Glutamatergic neuron (in vitro differentiated cells): ENCODE data around the gene NEXN. TPM values are rescaled to one million over a fixed set of nuclear protein-coding genes. Genes with fewer than 3 reads are reported as not detected.

ENCODE experiments used
- DNase-seq: peaks from one replicate; pipeline ENCODE4 v3.0.0; 2022
- H3K27ac Mint-ChIP-seq: one replicate; pipeline ENCODE4 v1.8.0; 2020; ENCODE audit warnings: mild to moderate bottlenecking, mixed read lengths, inconsistent platforms; ENCODE audit not compliant: unreplicated experiment
- H3K27me3 Mint-ChIP-seq: one replicate; pipeline ENCODE4 v1.8.0; 2020; ENCODE audit warnings: mild to moderate bottlenecking, moderate library complexity, mixed read lengths, inconsistent platforms; ENCODE audit not compliant: unreplicated experiment
- H3K36me3 Mint-ChIP-seq: one replicate; pipeline ENCODE4 v1.8.0; 2020; ENCODE audit warnings: mild to moderate bottlenecking, mixed read lengths, inconsistent platforms; ENCODE audit not compliant: unreplicated experiment
- H3K4me1 Mint-ChIP-seq: one replicate; pipeline ENCODE4 v1.8.0; 2020; ENCODE audit warnings: mild to moderate bottlenecking, low read depth, mixed read lengths, inconsistent platforms; ENCODE audit not compliant: unreplicated experiment
- H3K4me3 Mint-ChIP-seq: one replicate; pipeline ENCODE4 v1.8.0; 2020; ENCODE audit warnings: mild to moderate bottlenecking, mixed read lengths, inconsistent platforms; ENCODE audit not compliant: unreplicated experiment
- H3K9me3 Mint-ChIP-seq: one replicate; pipeline ENCODE4 v1.8.0; 2020; ENCODE audit warnings: mild to moderate bottlenecking, moderate library complexity, mixed read lengths, inconsistent platforms; ENCODE audit not compliant: unreplicated experiment
- total RNA-seq: library from RNA; stranded (reverse); fragmentation: NEBNext Ultra II Directional; extraction: Animal tissue kit (Norgen Biotek cat#: 25700); gene quantifications from one replicate; pipeline ENCODE4 v1.2.1, GENCODE V29; 2021; ENCODE audit not compliant: unreplicated experiment
- TF ChIP-seq, protein P1 (sequence below): fragments of 200-600 bp; sonication (generic); IDR thresholded peaks from one replicate; pipeline ENCODE4 v1.5.0; 2021; ENCODE audit not compliant: partially characterized antibody, unreplicated experiment

NEXN gene
- total RNA-seq, 1 donor from 2014 or later = 0.76 TPM

DNA sequence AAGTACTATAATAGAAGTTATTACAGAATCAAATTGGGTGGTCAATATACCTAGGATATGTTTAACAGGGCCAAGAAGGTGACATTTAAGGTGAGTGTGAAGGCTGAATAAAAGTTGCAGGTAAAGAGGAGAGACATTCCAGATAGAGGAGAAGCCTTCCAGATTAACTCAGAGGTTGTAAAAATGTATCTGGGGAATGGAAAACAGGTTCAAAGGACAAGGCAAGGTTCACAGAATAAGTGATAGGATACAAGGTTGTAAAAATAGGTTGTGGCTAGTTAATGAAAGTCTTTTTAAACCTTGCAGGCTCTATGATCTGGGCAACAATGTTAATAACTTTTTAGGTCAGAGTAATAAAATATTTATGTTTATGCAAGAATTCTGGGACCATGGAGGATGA is 50.2 kb downstream of the NEXN start:
- Mint-ChIP-seq H3K4me1 (no peaks in the 10 kb centered on the region), H3K27ac (no peak overlapping the region)
- TF ChIP-seq, protein P1, sequence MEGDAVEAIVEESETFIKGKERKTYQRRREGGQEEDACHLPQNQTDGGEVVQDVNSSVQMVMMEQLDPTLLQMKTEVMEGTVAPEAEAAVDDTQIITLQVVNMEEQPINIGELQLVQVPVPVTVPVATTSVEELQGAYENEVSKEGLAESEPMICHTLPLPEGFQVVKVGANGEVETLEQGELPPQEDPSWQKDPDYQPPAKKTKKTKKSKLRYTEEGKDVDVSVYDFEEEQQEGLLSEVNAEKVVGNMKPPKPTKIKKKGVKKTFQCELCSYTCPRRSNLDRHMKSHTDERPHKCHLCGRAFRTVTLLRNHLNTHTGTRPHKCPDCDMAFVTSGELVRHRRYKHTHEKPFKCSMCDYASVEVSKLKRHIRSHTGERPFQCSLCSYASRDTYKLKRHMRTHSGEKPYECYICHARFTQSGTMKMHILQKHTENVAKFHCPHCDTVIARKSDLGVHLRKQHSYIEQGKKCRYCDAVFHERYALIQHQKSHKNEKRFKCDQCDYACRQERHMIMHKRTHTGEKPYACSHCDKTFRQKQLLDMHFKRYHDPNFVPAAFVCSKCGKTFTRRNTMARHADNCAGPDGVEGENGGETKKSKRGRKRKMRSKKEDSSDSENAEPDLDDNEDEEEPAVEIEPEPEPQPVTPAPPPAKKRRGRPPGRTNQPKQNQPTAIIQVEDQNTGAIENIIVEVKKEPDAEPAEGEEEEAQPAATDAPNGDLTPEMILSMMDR = no peak

DNA sequence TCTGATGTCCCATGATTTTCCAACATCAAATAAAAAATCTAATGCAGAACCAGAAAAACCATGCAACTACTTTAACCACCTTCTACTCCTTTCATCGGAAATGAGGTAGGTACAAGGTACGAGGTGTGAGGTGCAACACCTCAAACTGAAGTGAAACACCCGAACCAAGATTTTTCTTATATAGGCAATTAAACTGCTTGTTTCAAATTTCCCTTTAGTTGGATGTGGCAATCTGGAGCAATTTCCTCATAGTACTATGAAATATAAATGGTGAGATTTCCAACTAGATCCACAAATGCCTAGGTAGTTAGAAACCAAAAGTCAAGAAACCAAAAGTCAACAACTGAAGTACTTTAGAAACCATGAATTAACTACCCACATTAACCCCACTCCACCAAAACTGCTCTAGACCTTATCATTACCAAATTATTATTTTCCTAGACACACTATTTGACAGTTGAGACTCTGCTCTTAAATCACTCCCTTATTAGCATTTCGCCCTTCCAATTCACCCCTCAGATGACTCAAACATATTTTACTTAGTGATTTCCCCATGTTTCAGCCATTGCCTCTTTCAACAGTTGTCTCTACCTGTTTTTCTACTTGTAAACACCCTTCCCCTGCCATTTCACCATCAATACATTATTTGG is 52.6 kb downstream of the NEXN start:
- Mint-ChIP-seq H3K4me1 (no peaks in the 10 kb centered on the region), H3K4me3 (no peak overlapping the region), H3K36me3 (no peaks in the 10 kb centered on the region), H3K27ac (no peak overlapping the region), H3K27me3 (no peaks in the 10 kb centered on the region), H3K9me3 (peaks cover 4% of the 10 kb centered on the region)
- TF ChIP-seq, protein P1 = no peak
- no peak for DNase-seq

More for the DNA sequence above, 50.2 kb downstream of the NEXN start:
- H3K9me3 Mint-ChIP-seq = peaks cover 2% of the 10 kb centered on the region
- DNase-seq = no peak
- no peaks in the 10 kb centered on the region for H3K36me3 Mint-ChIP-seq
- no peaks in the 10 kb centered on the region for H3K27me3 Mint-ChIP-seq
- H3K4me3 Mint-ChIP-seq = no peak overlapping the region

DNA sequence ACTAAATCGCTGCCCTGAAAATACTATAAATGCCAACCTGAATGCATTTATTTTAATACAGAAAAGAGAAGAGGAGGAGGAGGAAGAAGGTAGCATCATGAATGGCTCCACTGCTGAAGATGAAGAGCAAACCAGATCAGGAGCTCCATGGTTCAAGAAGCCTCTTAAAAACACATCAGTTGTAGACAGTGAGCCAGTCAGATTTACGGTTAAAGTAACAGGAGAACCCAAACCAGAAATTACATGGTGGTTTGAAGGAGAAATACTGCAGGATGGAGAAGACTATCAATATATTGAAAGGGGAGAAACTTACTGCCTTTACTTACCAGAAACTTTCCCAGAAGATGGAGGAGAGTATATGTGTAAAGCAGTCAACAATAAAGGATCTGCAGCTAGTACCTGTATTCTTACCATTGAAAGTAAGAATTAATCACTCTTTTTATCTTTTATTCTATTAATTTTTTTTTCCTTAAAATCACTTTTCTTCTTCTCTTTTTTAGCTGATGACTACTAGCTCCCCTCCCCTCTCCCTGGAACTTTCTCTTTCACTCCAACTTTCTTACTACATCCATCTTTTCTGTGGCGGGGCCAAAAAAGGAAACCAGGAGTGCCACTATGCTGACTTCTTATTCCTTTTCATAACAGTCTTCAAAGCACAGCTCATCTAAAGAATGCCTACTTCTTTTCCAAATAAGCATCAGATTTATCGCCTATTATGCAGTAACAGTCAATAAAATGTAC is 54.1 kb downstream of the NEXN start:
- no peaks in the 10 kb centered on the region for H3K36me3 Mint-ChIP-seq
- H3K4me1 Mint-ChIP-seq = no peaks in the 10 kb centered on the region
- peaks cover 4% of the 10 kb centered on the region for H3K9me3 Mint-ChIP-seq
- TF ChIP-seq, protein P1 = no peak
- H3K4me3 Mint-ChIP-seq = no peak overlapping the region
- H3K27ac Mint-ChIP-seq = no peak overlapping the region
- DNase-seq = no peak
- no peaks in the 10 kb centered on the region for H3K27me3 Mint-ChIP-seq

DNA sequence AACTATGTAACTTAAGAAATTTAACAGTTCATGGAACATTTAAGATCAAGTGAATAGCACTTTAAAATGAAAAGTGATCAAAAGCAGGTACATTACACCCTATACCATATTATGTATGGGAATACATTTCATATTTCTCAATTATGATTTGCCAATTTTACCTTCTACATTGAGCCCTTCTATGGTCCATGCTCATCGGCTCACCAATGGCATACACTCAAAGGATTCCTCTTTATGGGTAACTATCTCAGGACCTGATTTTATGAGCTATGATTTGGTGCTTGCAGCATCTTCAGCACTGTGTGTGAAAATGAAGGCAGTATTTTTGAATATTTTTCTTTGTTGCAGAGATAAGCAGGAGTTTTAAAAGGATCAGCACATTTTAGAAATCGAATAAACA is 56.9 kb downstream of the NEXN start:
- Mint-ChIP-seq H3K36me3 (no peaks in the 10 kb centered on the region), H3K9me3 (peaks cover 4% of the 10 kb centered on the region), H3K4me1 (peaks cover 1% of the 10 kb centered on the region), H3K27ac (no peak overlapping the region), H3K4me3 (no peak overlapping the region), H3K27me3 (no peaks in the 10 kb centered on the region)
- DNase-seq = no peak
- TF ChIP-seq, protein P1 = no peak

DNA sequence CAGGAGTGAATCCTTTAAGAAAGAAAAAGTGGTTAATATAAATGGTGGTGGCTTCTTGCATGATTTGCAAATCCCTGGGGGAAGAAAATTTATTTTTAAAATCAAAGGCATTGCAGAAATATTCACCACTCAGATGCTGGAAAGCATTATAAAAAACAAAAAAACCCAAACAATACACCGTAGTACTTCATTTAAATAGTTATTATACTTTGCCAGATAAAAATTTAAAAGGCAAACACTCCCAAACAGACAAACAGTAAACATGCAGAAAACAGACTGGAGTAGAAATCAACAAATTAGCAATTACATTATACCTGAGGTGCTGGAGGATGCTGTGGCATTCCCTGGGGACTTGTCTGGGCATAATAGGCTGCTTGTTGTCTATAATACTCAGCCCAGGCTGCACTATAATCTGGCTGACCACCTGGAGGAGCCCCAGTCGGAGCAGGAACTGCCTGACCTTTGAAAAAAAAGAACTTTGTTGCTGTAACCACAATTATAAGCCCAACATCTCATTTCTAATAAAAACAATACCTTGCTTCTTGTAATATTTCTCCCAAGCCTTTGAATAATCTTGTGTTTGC is 60.5 kb downstream of the NEXN start:
- peaks cover 2% of the 10 kb centered on the region for H3K9me3 Mint-ChIP-seq
- no peak overlapping the region for H3K27ac Mint-ChIP-seq
- no peaks in the 10 kb centered on the region for H3K27me3 Mint-ChIP-seq
- no peak overlapping the region for H3K4me3 Mint-ChIP-seq
- no peaks in the 10 kb centered on the region for H3K36me3 Mint-ChIP-seq
- peaks cover 1% of the 10 kb centered on the region for H3K4me1 Mint-ChIP-seq
- peak; percentile 46 for DNase-seq
- TF ChIP-seq, protein P1 = no peak
